Measurements from ENCODE around the gene DCAF17.

DNA sequence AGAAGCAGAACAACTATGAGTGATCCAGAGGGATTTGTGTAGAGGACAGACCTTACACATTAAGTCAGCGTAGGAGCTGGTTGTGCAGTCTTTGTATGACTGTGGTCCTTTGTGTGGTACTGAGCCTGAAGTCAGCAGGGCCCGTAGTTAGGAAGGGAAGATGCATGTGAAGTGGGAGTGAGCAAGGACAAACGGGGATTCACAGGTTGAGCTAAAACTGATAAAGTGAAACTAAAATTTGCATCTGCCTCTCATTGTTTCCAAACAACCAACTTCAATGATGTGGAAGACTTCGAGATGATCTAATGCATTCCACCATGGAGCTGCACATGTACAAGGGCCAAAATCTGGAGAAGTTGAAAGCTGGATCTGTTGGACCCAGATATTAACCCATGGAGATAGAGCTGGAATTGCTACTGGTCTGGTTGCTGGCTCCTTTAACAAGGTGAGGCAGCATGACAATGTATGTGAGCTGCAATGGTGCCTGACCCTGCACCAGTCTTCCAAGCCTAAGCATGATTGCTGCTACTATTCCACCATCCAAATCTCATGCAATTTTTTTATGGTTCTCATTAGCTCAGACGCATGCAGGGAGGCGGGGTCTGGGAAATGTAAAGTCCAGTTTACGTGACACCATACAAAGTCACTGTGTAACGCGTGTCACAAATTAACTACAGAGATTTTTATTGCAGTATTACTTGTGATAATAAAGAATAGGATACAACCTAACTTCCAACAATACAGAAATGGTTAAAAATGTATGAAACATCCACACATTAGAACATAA, 76.1 kb downstream of the DCAF17 start:
- TF ChIP-seq, protein P1, sequence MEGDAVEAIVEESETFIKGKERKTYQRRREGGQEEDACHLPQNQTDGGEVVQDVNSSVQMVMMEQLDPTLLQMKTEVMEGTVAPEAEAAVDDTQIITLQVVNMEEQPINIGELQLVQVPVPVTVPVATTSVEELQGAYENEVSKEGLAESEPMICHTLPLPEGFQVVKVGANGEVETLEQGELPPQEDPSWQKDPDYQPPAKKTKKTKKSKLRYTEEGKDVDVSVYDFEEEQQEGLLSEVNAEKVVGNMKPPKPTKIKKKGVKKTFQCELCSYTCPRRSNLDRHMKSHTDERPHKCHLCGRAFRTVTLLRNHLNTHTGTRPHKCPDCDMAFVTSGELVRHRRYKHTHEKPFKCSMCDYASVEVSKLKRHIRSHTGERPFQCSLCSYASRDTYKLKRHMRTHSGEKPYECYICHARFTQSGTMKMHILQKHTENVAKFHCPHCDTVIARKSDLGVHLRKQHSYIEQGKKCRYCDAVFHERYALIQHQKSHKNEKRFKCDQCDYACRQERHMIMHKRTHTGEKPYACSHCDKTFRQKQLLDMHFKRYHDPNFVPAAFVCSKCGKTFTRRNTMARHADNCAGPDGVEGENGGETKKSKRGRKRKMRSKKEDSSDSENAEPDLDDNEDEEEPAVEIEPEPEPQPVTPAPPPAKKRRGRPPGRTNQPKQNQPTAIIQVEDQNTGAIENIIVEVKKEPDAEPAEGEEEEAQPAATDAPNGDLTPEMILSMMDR (IDR thresholded peaks at IDR 0.05) = no peak
- TF ChIP-seq EZH2phosphoT487 (IDR thresholded peaks at IDR 0.05) = no peak
